GM23248 (cell line): Measurements from ENCODE around the gene MB21D2. TPM values are rescaled to one million over a fixed set of nuclear protein-coding genes. Genes with fewer than 3 reads are reported as not detected.
"Not testable (repeated sequence)": the region's sequence is repeated elsewhere in the genome, so short reads cannot be mapped to it uniquely, and the experiment has no call there.

Experiments
- DNase-seq: peaks from one replicate; pipeline ENCODE4 v3.0.0-alpha.2; 2015
- H2AFZ ChIP-seq: fragments of 200-600 bp; sonication (generic); 2 replicates; pipeline ENCODE4 v1.6.1; 2016; ENCODE audit warnings: antibody characterized with exemption
- H3F3A ChIP-seq: fragments of 200-600 bp; sonication (generic); 2 replicates; pipeline ENCODE4 v1.6.1; 2016; ENCODE audit warnings: mild to moderate bottlenecking, antibody characterized with exemption, mixed run types; ENCODE audit not compliant: insufficient read depth
- H3K27ac ChIP-seq: fragments of 200-600 bp; sonication (generic); 2 replicates; pipeline ENCODE4 v1.5.1; 2016; ENCODE audit warnings: mild to moderate bottlenecking
- H3K27me3 ChIP-seq: fragments of 200-600 bp; sonication (generic); replicated peaks from 2 replicates; pipeline ENCODE4 v1.6.1; 2016; ENCODE audit warnings: mild to moderate bottlenecking; ENCODE audit not compliant: insufficient read depth
- H3K36me3 ChIP-seq: fragments of 200-600 bp; sonication (generic); 2 replicates; pipeline ENCODE4 v1.6.1; 2016; ENCODE audit warnings: low read depth, mild to moderate bottlenecking
- H3K4me1 ChIP-seq: fragments of 200-600 bp; sonication (generic); 2 replicates; pipeline ENCODE4 v1.6.1; 2016; ENCODE audit warnings: mild to moderate bottlenecking; ENCODE audit not compliant: insufficient read depth
- H3K4me2 ChIP-seq: fragments of 200-600 bp; sonication (generic); one replicate; pipeline ENCODE4 v1.6.1; 2016; ENCODE audit warnings: mild to moderate bottlenecking; ENCODE audit not compliant: unreplicated experiment
- H3K4me3 ChIP-seq: fragments of 200-600 bp; sonication (generic); 2 replicates; pipeline ENCODE4 v1.5.1; 2016; ENCODE audit warnings: mild to moderate bottlenecking
- H3K79me2 ChIP-seq: fragments of 200-600 bp; sonication (generic); 2 replicates; pipeline ENCODE4 v1.6.1; 2016; ENCODE audit warnings: mild to moderate bottlenecking; ENCODE audit not compliant: insufficient read depth
- H3K9ac ChIP-seq: fragments of 200-600 bp; sonication (generic); 2 replicates; pipeline ENCODE4 v1.6.1; 2016; ENCODE audit warnings: mild to moderate bottlenecking
- H3K9me2 ChIP-seq: fragments of 200-600 bp; sonication (generic); 2 replicates; pipeline ENCODE4 v1.6.1; 2016; ENCODE audit warnings: mixed run types, mild to moderate bottlenecking, moderate library complexity; ENCODE audit not compliant: insufficient read depth
- H3K9me3 ChIP-seq: fragments of 200-600 bp; sonication (generic); one replicate; pipeline ENCODE4 v1.6.1; 2017; ENCODE audit warnings: low read depth
- H4K20me1 ChIP-seq: fragments of 200-600 bp; sonication (generic); 2 replicates; pipeline ENCODE4 v1.6.0; 2016; ENCODE audit not compliant: insufficient read depth
- EZH2 ChIP-seq: fragments of 200-600 bp; sonication (generic); IDR thresholded peaks from 2 replicates; pipeline ENCODE4 v1.6.1; 2018; ENCODE audit warnings: antibody characterized with exemption, mild to moderate bottlenecking; ENCODE audit not compliant: insufficient read depth, poor library complexity, severe bottlenecking
- EZH2phosphoT487 ChIP-seq: fragments of 200-600 bp; sonication (generic); IDR thresholded peaks from 2 replicates; pipeline ENCODE4 v1.6.1; 2018; ENCODE audit warnings: antibody characterized with exemption, moderate library complexity, mild to moderate bottlenecking, low read depth; ENCODE audit not compliant: insufficient read depth
- WGBS, 2 experiments: methylation state at CpG; one replicate each; pipeline ENCODE4 v1.1.6; 2015 to 2017; ENCODE audit warnings: low lambda C conversion rate in 2 of 2, low coverage in 1 of 2; ENCODE audit errors: missing lambda C conversion rate in 2 of 2; 5-methylcytosine and 5-hydroxymethylcytosine counted together
- in situ Hi-C: fragments of 300-500 bp; cut with MboI; formaldehyde crosslinking; loops from 2 replicates; pipeline ENCODE4 v1.15.0; 2020
- polyA plus RNA-seq: library from polyadenylated mRNA; unstranded; fragments of >200 nt; fragmentation: Nextera tagmentation; extraction: Ambion mirVana; gene quantifications from 2 replicates; pipeline ENCODE4 v1.2.1, GENCODE V29; 2016
- total RNA-seq: library from RNA; depleted of rRNA; stranded (reverse); fragments of >200 nt; shearing (Covaris generic); gene quantifications from 2 replicates; pipeline ENCODE4 v1.2.3, GENCODE V29; 2014

Gene MB21D2
- total and polyA plus RNA-seq, 2 experiments from 2014 or later: 10.9 to 26.4 TPM

GRCh38 chr3:192794216-192794615 lies 123.4 kb downstream of the MB21D2 start:
- peaks cover 13% of the 10 kb centered on the region; the same call in 1 of the 2 replicates for H3K79me2 ChIP-seq
- 86 to 90% methylated on average over 3 of the region's 3 CpGs for WGBS, 2 experiments
- no peak overlapping the region for H3K27ac ChIP-seq
- in situ Hi-C loops: no loop called here
- H4K20me1 ChIP-seq: no peaks in the 10 kb centered on the region
- H3K4me3 ChIP-seq: no peak overlapping the region
- no peak for DNase-seq
- H3K4me1 ChIP-seq: no peaks in the 10 kb centered on the region
- no peak overlapping the region for H3K4me2 ChIP-seq
- no peaks in the 10 kb centered on the region for H3F3A ChIP-seq
- H3K9me3 ChIP-seq: no peaks in the 10 kb centered on the region
- no peaks in the 10 kb centered on the region for H3K27me3 ChIP-seq
- H3K36me3 ChIP-seq: peaks cover 14% of the 10 kb centered on the region; the same call in 1 of the 2 replicates
- no peak overlapping the region for H3K9ac ChIP-seq
- H3K9me2 ChIP-seq: no peaks in the 10 kb centered on the region
- no peak overlapping the region for H2AFZ ChIP-seq
- no peak for TF ChIP-seq EZH2
- no peak for TF ChIP-seq EZH2phosphoT487

- H3K4me2 ChIP-seq, H4K20me1 ChIP-seq, H3K4me1 ChIP-seq, H3K27ac ChIP-seq, H3K4me3 ChIP-seq, in situ Hi-C loops, H3F3A ChIP-seq, H3K9me3 ChIP-seq, H2AFZ ChIP-seq, H3K9ac ChIP-seq, DNase-seq, H3K79me2 ChIP-seq, H3K9me2 ChIP-seq, H3K36me3 ChIP-seq, H3K27me3 ChIP-seq: not testable (repeated sequence)
- 93 to 95% methylated on average over 28 to 49 of the region's 57 CpGs for WGBS, 2 experiments
These were observed 128.7 kb downstream of the MB21D2 start for GRCh38 chr3:192788816-192789515.

- Histone ChIP-seq H3K9me3 (no peaks in the 10 kb centered on the region), H3K27ac (no peak overlapping the region), H3K36me3 (no peaks in the 10 kb centered on the region), H3K4me3 (no peak overlapping the region), H3K4me1 (no peaks in the 10 kb centered on the region), H3K9me2 (no peaks in the 10 kb centered on the region), H3F3A (no peaks in the 10 kb centered on the region), H3K27me3 (no peaks in the 10 kb centered on the region), H2AFZ (no peak overlapping the region), H3K9ac (no peak overlapping the region), H3K79me2 (no peaks in the 10 kb centered on the region), H4K20me1 (no peaks in the 10 kb centered on the region), H3K4me2 (no peak overlapping the region)
- no peak for DNase-seq
- TF ChIP-seq EZH2phosphoT487 (no peak), EZH2 (no peak)
- in situ Hi-C loops: no loop called here
- 40 to 45% methylated on average over 3 of the region's 3 CpGs for WGBS, 2 experiments
These were observed 139.1 kb downstream of the MB21D2 start for GRCh38 chr3:192778508-192778907.

GRCh38 chr3:192774341-192774740 lies 143.3 kb downstream of the MB21D2 start:
- H4K20me1 ChIP-seq, H3K36me3 ChIP-seq, H3F3A ChIP-seq, H3K9ac ChIP-seq, H2AFZ ChIP-seq, H3K9me2 ChIP-seq, H3K27me3 ChIP-seq, H3K4me2 ChIP-seq, DNase-seq, H3K79me2 ChIP-seq, H3K4me3 ChIP-seq, in situ Hi-C loops, H3K9me3 ChIP-seq, H3K4me1 ChIP-seq, H3K27ac ChIP-seq: not testable (repeated sequence)
- WGBS, 2 experiments: 33 to 38% methylated on average over 4 of the region's 4 CpGs
